HG03469 (cell line): ENCODE data around the gene NGRN.

Experiments used
- ATAC-seq: cut with Tn5 transposase; IDR thresholded peaks from one replicate; pipeline ENCODE4 v1.9.1; 2021; ENCODE audit warnings: mild to moderate bottlenecking, moderate library complexity, moderate number of reproducible peaks; ENCODE audit not compliant: unreplicated experiment

Gene NGRN, protein sequence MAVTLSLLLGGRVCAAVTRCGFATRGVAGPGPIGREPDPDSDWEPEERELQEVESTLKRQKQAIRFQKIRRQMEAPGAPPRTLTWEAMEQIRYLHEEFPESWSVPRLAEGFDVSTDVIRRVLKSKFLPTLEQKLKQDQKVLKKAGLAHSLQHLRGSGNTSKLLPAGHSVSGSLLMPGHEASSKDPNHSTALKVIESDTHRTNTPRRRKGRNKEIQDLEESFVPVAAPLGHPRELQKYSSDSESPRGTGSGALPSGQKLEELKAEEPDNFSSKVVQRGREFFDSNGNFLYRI

DNA sequence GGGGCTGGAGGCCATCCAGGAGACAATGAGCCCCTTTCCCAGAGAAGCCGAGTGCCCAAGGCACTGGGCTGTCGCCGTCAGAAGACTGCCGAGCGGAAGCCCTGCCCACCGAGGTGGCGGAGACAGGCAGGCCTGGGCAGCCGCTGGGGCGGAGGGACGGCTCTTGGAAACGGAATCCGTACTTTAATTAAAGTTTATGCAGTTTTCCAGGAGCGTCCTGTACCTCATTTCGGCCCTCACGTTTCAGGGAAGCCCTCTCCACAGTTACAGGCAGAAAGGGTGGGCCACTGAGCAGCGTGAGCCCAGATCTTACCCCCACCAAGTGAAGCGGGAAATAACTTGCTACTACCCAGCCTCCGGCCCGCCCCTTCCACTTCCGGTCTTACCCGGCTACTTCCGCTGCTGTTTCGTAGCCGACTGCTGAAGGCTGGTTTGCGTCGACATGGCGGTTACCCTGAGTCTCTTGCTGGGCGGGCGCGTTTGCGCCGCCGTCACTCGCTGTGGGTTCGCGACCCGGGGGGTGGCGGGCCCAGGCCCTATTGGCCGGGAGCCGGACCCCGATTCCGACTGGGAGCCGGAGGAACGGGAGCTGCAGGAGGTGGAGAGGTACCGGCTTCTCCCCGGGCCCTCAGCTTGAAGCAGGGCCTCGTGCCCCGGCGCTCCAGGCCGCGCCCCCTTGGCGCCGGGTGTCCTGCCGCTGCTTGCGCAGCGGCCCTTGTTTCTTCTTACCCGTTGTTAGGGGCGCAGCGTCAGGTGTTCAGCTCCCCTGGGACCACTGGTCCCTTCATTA, at the start of gene NGRN:
NGRN (plus strand) TSS at position 402 of the 790 bp plus-strand sequence; CDS start at position 443, 41 bp downstream.
- ATAC-seq = peak; percentile 84

DNA sequence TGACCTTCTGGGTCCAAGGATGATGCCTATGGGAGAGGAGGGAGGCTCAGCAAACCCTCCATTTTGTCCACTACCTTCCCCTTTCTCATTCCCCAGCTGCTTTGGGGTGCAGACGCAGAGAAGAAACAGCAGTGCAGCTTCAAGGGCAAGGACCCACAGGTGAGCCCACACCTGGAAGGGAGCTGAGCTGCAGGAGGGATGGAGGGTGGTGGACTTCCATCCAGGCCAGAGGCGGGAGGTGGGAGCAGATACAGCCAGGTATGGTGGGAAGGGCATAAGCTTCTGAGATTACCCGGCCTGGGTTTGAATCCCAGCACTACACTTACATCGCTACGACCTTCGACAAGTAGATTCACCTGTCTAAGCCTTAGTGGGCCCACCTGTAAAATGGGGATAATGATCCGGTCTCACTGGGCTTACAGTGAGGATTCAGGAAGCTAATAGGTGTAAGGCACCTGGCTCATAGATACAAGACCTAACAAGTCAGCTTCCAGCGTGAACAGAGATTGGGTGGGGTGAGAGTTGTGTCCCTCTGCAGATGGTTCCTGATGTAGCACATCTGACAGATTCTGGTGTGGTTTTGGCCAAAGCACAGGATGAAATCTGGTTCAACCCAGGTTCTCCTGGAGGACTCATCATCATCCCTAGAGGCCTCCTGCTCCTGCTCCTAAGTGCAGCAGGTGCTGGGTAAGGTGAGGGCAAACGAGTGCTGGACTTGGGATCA, 47.6 kb upstream of the NGRN start:
- no peak for ATAC-seq

DNA sequence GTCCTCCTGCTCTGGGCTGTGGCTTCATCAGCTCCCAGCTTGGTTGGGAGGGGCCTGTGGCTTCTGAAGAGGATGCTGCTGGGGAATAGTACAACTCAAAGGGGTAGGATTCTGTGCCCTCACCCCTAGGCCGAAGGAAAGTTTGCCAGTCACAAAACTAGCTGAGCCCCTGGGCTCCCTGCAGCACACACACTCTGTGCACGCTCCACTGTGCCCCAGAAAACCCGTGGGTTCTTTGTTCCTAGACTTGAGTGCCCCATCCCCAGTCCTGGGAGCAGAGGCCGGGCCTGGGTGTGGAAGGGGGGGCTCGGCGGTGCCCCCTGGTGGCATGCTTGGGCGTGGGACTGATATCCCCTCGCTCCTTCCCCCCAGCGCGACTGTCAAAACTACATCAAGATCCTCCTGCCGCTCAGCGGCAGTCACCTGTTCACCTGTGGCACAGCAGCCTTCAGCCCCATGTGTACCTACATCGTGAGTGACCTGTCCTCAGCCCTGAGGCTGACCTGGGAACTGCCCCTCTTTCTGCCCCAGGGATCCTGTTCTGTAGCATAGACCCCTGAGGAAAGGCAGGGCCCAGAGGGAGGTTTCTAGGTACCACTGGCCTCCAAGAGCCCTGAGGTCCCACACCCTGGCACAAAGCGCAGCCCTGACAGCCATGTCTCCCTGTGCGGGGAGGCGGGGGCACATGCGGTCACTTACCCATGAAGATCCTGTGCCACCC, 45.9 kb upstream of the NGRN start:
- no peak for ATAC-seq

DNA sequence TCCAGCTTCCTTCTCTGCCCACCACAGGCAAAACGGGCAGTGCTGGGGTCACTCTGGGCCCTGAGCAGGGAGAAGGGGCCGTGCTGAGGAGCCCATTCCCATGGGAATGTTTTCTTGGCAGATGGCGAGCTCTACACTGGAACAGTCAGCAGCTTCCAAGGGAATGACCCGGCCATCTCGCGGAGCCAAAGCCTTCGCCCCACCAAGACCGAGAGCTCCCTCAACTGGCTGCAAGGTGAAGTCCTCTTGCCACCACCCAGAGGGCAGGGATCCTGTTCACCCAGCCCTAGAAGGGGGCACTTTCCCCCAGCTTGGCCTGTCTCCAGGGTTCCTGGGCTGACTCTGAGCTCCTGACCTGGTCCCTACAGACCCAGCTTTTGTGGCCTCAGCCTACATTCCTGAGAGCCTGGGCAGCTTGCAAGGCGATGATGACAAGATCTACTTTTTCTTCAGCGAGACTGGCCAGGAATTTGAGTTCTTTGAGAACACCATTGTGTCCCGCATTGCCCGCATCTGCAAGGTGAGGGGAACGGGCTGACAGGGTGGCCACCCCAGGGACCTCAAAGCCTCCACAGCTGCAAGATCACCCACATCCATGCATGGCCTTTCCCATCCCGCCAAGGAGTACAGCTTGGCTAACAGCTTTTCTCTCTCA, 44.1 kb upstream of the NGRN start:
- ATAC-seq = no peak

DNA sequence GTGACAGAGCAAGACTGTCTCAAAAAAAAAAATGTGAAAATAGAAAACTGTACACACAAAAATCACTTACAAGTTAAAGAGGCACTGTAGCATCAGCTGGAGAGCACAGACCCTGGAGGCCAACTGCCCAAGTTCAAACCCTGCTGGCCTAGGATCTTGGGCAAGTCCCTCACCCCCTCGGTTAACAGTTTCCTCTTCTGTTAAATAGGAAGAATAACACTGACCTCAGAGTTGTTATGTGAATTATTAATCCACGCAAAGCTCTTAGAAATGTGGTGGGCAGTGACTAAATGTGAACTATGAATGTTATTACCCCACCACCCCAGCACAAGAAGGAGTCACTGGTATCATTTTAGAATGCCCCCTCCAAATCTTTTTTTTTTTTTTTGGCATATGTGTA, 42.9 kb upstream of the NGRN start:
- ATAC-seq = no peak

DNA sequence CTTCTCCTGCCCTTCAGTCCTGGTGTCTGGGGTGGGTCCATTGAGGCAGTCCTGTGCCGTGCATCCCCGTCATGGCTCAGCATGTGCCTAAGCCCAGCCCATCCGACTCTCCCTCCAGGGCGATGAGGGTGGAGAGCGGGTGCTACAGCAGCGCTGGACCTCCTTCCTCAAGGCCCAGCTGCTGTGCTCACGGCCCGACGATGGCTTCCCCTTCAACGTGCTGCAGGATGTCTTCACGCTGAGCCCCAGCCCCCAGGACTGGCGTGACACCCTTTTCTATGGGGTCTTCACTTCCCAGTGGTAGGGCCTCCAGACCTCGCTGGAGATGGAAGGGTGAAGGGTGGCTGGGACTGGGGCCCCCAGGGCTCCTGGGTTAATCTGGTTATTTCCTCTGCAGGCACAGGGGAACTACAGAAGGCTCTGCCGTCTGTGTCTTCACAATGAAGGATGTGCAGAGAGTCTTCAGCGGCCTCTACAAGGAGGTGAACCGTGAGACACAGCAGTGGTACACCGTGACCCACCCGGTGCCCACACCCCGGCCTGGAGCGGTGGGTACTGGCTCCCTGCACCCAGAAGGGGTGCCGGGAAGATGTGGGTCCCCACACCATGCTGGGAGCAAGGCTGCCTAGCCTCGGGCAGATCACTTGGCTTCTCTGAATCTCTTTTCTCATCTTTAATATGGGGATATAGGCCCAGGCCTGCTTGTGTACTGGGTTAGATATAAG, 41.9 kb upstream of the NGRN start:
- ATAC-seq = no peak

DNA sequence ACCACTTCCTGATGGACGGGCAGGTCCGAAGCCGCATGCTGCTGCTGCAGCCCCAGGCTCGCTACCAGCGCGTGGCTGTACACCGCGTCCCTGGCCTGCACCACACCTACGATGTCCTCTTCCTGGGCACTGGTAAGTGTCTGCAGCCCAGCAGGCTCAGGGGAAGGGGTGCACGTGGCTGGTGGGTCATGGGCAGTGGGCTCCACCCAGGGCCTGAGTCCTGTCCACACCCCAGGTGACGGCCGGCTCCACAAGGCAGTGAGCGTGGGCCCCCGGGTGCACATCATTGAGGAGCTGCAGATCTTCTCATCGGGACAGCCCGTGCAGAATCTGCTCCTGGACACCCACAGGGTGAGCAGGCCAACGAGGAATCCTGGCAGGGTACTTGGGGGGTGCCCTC, 40.4 kb upstream of the NGRN start:
- ATAC-seq = no peak

DNA sequence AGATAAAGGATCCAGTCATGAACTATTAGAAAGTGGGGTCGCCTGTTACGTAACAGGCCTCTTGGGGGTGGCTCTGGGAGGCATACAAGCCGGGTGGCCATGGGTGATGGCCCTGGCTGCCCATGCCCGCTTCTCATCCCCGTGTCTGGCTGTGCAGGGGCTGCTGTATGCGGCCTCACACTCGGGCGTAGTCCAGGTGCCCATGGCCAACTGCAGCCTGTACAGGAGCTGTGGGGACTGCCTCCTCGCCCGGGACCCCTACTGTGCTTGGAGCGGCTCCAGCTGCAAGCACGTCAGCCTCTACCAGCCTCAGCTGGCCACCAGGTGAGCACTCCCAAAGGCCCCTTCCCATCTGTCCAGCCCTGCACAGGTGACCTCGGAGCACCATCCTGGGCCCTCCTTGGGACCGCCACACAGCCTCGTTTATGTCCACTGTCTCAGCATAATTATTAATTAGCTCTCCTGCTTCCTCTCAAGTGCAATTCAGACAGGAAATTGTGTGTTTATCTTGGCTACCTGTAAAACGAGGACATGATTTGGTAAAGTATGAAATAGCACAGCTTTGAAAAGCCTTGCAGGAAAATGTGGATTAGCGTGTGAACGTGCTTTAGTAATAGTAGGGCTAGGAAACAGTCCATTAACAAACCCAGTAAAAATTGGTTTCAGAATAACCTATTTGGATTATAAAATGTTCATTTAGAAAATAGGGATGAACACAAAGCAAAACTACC, 39.8 kb upstream of the NGRN start:
- ATAC-seq = no peak

DNA sequence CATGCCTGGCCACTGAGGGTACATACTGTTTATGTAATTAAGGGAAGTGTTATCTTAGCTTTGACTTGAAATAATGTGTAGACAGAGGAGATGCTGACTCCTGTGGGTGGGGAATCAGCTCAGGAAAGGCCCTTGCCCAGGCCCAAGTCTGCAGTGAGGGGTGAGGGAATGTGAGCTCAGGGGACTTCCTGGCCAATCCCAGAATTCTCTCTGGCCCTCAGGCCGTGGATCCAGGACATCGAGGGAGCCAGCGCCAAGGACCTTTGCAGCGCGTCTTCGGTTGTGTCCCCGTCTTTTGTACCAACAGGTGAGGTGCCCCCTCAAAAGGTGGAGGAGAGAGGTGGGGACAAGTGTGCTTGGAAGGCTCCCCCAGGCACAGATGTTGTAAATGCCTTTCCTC, 38.1 kb upstream of the NGRN start:
- ATAC-seq = no peak

DNA sequence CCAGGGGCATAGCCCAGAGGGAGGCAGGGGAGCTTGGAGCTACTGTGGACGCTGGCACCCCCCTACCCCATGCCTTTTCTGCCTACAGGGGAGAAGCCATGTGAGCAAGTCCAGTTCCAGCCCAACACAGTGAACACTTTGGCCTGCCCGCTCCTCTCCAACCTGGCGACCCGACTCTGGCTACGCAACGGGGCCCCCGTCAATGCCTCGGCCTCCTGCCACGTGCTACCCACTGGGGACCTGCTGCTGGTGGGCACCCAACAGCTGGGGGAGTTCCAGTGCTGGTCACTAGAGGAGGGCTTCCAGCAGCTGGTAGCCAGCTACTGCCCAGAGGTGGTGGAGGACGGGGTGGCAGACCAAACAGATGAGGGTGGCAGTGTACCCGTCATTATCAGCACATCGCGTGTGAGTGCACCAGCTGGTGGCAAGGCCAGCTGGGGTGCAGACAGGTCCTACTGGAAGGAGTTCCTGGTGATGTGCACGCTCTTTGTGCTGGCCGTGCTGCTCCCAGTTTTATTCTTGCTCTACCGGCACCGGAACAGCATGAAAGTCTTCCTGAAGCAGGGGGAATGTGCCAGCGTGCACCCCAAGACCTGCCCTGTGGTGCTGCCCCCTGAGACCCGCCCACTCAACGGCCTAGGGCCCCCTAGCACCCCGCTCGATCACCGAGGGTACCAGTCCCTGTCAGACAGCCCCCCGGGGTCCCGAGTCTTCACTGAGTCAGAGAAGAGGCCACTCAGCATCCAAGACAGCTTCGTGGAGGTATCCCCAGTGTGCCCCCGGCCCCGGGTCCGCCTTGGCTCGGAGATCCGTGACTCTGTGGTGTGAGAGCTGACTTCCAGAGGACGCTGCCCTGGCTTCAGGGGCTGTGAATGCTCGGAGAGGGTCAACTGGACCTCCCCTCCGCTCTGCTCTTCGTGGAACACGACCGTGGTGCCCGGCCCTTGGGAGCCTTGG, 37.4 kb upstream of the NGRN start:
- ATAC-seq = no peak

DNA sequence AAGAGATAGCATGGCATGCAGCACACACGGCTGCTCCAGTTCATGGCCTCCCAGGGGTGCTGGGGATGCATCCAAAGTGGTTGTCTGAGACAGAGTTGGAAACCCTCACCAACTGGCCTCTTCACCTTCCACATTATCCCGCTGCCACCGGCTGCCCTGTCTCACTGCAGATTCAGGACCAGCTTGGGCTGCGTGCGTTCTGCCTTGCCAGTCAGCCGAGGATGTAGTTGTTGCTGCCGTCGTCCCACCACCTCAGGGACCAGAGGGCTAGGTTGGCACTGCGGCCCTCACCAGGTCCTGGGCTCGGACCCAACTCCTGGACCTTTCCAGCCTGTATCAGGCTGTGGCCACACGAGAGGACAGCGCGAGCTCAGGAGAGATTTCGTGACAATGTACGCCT, 36.5 kb upstream of the NGRN start:
- ATAC-seq = no peak

DNA sequence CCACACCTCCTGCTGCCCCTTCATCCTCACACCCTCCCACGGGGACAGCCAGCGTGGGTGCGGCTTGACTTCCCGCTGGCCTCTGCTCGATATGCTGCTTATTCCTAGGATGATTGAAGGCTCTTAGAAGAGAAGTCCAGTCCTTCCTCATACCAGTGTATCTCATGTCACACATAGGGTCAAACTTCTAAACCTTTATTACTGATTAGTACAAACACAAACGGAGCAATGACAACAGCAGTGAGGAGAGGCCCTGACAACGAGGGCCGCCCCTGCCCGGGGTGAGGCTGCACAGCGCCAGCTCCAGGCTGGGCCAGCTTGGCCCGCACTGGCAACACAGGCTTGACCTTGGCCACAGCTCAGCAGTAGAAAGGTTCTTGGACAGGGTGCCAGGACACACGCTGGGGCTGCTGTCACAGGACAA, 35.4 kb upstream of the NGRN start:
- no peak for ATAC-seq

DNA sequence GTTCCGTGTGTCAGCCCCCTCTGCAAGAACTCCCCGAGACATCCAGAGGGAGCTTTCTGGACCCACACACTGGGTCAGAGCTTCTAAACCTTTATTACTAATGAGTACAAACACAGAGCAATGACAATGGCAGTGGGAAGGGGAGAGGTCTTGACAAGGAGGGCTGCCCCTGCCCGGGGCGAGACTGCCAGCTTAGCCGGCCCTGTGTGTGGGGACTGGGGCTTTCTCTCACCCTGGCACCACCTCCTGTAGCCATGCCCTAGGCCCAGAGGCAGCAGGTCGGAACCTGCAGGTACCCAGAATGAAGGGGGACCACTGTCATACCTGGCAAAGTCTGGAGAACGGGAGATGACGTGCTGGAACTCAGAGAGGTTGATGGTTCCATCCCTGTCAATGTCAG, 34.9 kb upstream of the NGRN start:
- ATAC-seq = no peak

DNA sequence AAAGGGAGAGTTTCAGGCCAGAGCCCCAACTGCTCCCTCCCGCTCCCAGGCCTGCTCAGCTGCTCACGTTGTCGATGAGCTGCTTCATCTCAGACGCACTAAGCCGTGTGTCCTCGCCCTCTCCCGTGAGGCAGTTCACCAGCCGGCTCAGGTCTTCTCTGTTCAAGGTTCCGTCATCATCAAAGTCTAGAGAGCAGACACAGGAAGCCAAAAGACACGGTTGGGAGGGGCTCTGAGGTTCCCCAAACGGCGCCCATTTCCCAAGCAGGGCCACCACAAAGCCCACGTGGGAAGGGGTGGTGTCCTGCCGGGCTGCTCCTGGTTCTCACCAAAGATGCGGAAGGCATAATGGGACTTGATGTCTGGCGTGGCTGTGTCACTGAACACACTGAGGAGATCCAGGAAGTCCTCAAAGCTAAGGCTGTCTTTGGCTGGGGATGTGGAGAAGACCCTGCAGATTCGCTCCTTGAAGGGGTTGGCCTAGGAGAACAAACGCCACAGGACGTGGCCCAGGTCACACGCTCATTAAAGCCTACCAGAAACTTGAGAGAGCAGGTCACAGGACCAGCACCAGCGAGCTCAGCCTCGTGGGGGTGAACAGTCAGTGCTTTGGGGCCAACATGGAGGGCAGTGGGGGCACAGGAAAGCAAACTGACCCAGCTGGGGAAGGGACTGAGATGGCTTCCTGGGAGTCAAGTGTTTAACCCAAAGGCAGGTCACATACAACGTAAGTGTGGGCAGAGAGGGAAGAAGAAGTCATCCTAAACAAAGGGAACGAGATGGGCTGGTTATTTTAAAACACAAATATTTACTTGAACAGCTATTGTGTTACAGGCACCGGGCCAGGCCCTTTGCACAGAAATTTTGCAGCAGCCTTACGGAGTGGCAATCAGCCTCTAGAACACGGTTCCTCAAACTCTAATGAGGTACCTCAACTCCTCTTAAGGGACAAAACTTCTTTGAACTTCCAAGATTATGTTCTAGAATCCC, 34.1 kb upstream of the NGRN start:
- no peak for ATAC-seq

DNA sequence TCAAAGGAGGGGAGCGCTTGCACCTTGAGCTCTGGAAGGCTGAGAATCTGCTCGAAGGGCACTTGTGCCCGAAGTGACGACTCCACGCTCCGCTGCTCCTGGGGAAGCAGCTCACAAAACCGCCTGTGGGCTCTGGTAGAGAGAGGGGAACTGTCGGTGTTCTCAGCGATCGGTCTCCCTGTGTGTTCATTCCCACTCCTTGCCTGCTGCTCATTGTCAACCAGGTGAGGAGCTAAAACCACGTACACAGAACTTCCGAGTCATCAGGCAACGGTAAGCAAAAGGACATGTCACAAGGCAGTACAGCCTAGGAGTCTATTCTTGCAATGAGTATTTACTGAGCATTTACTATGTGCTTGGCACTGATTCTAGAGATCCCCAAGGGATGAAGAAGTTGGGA, 33.3 kb upstream of the NGRN start:
- no peak for ATAC-seq

DNA sequence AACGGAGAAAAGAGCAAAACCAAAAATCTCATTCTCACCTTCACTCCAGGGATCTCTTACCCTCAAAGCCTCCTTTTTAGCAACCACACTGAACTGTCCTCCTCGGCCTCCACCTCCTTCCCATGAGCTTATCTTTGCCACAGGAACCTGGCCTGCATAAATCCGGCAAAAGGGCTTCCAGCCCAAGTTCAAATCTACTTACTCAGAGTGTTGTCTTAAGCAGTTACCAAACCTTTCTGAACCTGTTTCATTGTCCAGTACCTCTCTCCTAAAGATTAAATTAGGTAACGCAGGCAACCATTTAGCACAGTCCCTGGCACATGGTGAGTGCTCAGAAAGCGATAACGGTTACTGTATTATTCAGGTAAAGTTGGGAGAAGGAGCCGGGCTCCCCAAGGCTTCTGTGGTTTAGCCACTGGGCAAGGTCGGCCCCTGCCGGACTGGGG, 32.5 kb upstream of the NGRN start:
- no peak for ATAC-seq
